Spinal cord (tissue), 10 donors: ENCODE results near the gene PRAMEF12. TPM values are rescaled to one million over a fixed set of nuclear protein-coding genes. Genes with fewer than 3 reads are reported as not detected.
"Not testable (repeated sequence)": the region's sequence is repeated elsewhere in the genome, so short reads cannot be mapped to it uniquely, and the experiment has no call there.

Source experiments
- DNase-seq, 6 donors: peaks; one replicate each; pipeline versions ENCODE4 v3.0.0 to v3.0.0-alpha.2; 2013 to 2015; ENCODE audit warnings: low spot score in 6 of 6, low read depth in 4 of 6
- H3K27ac ChIP-seq: one replicate; pipeline ENCODE4 v1.5.1; 2013; ENCODE audit warnings: low read depth, low read length, control low read depth
- H3K27me3 ChIP-seq: one replicate; pipeline ENCODE4 v1.6.1; 2013; ENCODE audit warnings: low read length; ENCODE audit not compliant: control insufficient read depth, insufficient read depth
- H3K36me3 ChIP-seq: one replicate; pipeline ENCODE4 v1.6.1; 2013; ENCODE audit warnings: low read length; ENCODE audit not compliant: control insufficient read depth, insufficient read depth
- H3K4me1 ChIP-seq: one replicate; pipeline ENCODE4 v1.6.1; 2013; ENCODE audit warnings: low read length; ENCODE audit not compliant: control insufficient read depth, insufficient read depth
- H3K4me3 ChIP-seq: one replicate; pipeline ENCODE4 v1.5.1; 2013; ENCODE audit warnings: low read depth, low read length, control low read depth
- H3K9me3 ChIP-seq: one replicate; pipeline ENCODE4 v1.6.1; 2013; ENCODE audit warnings: low read length; ENCODE audit not compliant: control insufficient read depth, insufficient read depth
- WGBS: methylation state at CpG from one replicate; pipeline ENCODE4 v1.1.5; 2013; ENCODE audit warnings: missing lambda C conversion rate; ENCODE audit not compliant: insufficient coverage; 5-methylcytosine and 5-hydroxymethylcytosine counted together
- long read RNA-seq, 4 donors: transcript quantifications; one replicate each; lab custom pipeline, GENCODE V29; 2026
- polyA plus RNA-seq, 2 donors: library from polyadenylated mRNA; unstranded; fragments of 120-200 nt; gene quantifications; one replicate each; pipeline ENCODE4 v1.2.1, GENCODE V29; 2013; ENCODE audit not compliant: insufficient read length in 2 of 2
- total RNA-seq, 2 donors: library from RNA; depleted of rRNA in 1 of 2; stranded (reverse); fragments of 120-200 nt in 1 of 2; fragments of >200 nt in 1 of 2; gene quantifications; one replicate each; pipeline versions ENCODE4 v1.2.3 to v1.2.4, GENCODE V29; 2013 to 2014
- donor health status: healthy.

PRAMEF12 gene
- total RNA-seq (not detected), polyA plus RNA-seq (under 1 TPM; 0.14 to 0.15 TPM)
- long read RNA-seq, donor 1, result 0 reads
- long read RNA-seq, donor 2, result 0 reads
- long read RNA-seq, donor 3, result 0 reads
- long read RNA-seq, donor 4, result 0 reads

DNA sequence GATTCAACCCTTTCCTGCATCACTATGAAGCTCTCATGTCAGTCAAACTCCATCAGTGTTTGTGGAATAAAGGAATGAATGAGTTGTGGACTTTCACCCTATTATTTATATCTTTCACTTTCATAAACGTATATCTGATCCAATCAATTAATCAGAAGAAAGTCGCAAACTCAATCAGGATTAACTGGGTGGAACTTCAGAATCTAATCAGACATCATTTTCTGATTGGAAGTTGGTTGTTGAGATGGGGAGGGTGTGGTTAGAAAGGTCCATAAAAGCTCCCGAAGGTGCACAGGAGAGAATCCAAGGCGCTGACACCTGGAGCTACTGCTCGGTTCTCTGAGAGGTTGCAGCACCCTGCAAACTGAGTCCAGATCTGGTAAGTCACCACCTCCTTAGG lies at the start of gene PRAMEF12:
Gene PRAMEF12, plus strand, starts transcription at position 301 of the 400 bp plus-strand sequence. CDS start 1,130 bp downstream, outside the sequence.
- Histone ChIP-seq H3K4me3 (no peak within 1 kb of the TSS), H3K27ac (no peak within 1 kb of the TSS), H3K9me3 (no peaks in the 10 kb centered on the region), H3K4me1 (no peaks in the 10 kb centered on the region), H3K36me3 (no peaks in the 10 kb centered on the region), H3K27me3 (no peaks in the 10 kb centered on the region)
- WGBS, result 100% methylated on average over 2 of the region's 5 CpGs
- no peak for DNase-seq

- no peaks in the 10 kb centered on the region for H3K36me3 ChIP-seq
- DNase-seq, result no peak
- H3K4me1 ChIP-seq, result no peaks in the 10 kb centered on the region
- H3K9me3 ChIP-seq, result peaks cover 4% of the 10 kb centered on the region
- no peaks in the 10 kb centered on the region for H3K27me3 ChIP-seq
- WGBS, result no CpG with 5 or more reads among the region's 2 CpGs
- H3K27ac ChIP-seq, result no peak overlapping the region
- no peak overlapping the region for H3K4me3 ChIP-seq
These were observed 45.1 kb upstream of the PRAMEF12 start for GRCh38 chr1:12728391-12728790.

DNA sequence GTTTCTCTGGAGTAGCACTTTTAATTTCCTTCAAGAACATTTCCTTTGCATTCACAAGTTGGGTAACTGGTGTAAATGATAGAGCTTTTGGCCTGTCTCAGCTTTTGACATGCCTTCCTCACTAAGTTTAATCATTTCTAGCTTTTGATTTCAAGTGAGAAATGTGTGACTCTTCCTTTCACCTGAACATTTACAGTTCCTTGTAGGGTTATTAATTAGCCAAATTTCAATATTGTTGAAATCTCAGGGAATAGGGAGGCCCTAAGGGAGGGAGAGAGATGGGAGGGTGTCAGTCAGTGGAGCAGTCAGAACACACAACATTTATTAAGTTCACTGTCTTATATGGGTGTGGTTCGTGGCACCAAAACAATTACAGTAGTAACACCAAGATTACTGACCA lies 43.4 kb upstream of the PRAMEF12 start:
- H3K27me3 ChIP-seq, result no peaks in the 10 kb centered on the region
- peaks cover 4% of the 10 kb centered on the region for H3K9me3 ChIP-seq
- no peak overlapping the region for H3K4me3 ChIP-seq
- no peak overlapping the region for H3K27ac ChIP-seq
- DNase-seq, result no peak
- H3K4me1 ChIP-seq, result no peaks in the 10 kb centered on the region
- WGBS, result no CpG with 5 or more reads among the region's 1 CpG
- H3K36me3 ChIP-seq, result no peaks in the 10 kb centered on the region

GRCh38 chr1:12731084-12731483 lies 42.5 kb upstream of the PRAMEF12 start:
- not testable (repeated sequence) for H3K9me3 ChIP-seq, H3K4me3 ChIP-seq, H3K36me3 ChIP-seq, H3K27ac ChIP-seq, H3K4me1 ChIP-seq, DNase-seq, H3K27me3 ChIP-seq
- WGBS, result no CpG with 5 or more reads among the region's 2 CpGs

DNA sequence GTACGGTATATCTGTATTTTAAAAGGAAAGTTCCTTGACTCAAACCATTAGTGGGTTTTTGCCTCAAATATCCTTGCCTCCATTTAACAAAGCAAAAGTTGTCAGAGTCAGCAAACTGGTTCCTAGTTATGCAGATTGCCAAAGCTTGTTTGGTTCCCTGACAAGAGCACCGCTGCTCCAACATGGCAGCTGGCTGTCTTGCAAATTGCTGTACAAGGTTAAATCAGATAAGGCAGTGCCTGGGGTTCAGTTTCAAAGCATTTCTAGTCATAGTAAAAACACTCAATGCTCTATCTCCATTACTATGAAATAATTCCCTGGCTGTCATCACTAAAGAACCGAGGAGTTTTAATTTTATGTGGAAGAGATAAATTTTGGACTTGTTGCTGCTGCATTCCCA lies 38.9 kb upstream of the PRAMEF12 start:
- Histone ChIP-seq H3K27me3 (no peaks in the 10 kb centered on the region), H3K4me3 (no peak overlapping the region), H3K9me3 (peaks cover 6% of the 10 kb centered on the region), H3K36me3 (no peaks in the 10 kb centered on the region), H3K27ac (no peak overlapping the region), H3K4me1 (no peaks in the 10 kb centered on the region)
- WGBS, result 100% methylated on average over 1 of the region's 3 CpGs
- DNase-seq, result no peak

GRCh38 chr1:12738934-12739333 lies 34.6 kb upstream of the PRAMEF12 start:
- DNase-seq, result no peak
- no peak overlapping the region for H3K4me3 ChIP-seq
- no peaks in the 10 kb centered on the region for H3K36me3 ChIP-seq
- H3K9me3 ChIP-seq, result peaks cover 2% of the 10 kb centered on the region
- 100% methylated on average over 1 of the region's 1 CpG for WGBS
- H3K27me3 ChIP-seq, result no peaks in the 10 kb centered on the region
- H3K27ac ChIP-seq, result no peak overlapping the region
- no peaks in the 10 kb centered on the region for H3K4me1 ChIP-seq

DNA sequence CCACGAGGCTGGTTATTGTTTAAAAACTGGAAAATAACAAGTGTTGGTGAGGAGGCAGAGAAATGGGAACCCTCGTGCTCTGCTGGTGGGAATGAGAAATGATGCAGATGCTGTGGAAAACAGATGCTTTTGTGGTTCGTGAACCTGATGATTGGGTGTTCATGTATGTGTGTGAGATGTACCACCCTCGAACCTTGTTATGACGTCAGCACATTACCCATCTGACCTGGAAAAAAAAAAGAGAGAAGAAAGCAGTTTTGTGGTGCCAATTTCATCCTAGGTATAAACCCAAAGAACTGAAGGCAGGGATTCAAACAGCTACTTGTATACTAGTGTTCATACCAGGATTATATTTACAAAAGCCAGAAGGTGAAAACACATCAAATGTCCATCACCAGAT lies 33.9 kb upstream of the PRAMEF12 start:
- Histone ChIP-seq H3K4me1 (no peaks in the 10 kb centered on the region), H3K9me3 (peaks cover 2% of the 10 kb centered on the region), H3K36me3 (no peaks in the 10 kb centered on the region), H3K27ac (no peak overlapping the region), H3K27me3 (no peaks in the 10 kb centered on the region), H3K4me3 (no peak overlapping the region)
- WGBS, result 86% methylated on average over 4 of the region's 5 CpGs
- DNase-seq, result no peak

DNA sequence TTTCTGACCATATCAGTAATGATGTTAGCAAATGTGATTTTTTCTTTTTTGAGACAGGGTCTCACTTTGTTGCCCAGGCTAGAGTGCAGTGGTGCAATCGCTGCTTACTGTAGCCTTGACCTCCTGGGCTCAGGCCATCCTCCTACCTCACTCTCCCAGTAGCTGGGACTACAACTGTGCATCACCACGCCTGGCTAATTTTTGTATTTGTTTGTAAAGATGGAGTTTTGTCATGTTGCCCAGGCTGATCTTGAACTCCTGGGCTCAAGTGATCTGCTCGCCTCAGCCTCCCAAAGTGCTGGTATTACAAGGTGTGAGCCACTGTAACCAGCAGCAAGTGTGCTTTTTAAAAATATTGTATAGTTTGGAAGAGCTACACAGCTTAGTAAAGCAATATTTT lies 31.6 kb upstream of the PRAMEF12 start:
- Histone ChIP-seq H3K9me3 (peaks cover 2% of the 10 kb centered on the region), H3K27me3 (no peaks in the 10 kb centered on the region), H3K27ac (no peak overlapping the region), H3K4me1 (no peaks in the 10 kb centered on the region), H3K4me3 (no peak overlapping the region), H3K36me3 (no peaks in the 10 kb centered on the region)
- WGBS, result 100% methylated on average over 1 of the region's 3 CpGs
- no peak for DNase-seq

- no CpG with 5 or more reads among the region's 3 CpGs for WGBS
- H3K27me3 ChIP-seq, result no peaks in the 10 kb centered on the region
These were observed 28.2 kb upstream of the PRAMEF12 start for GRCh38 chr1:12745126-12745991.

DNA sequence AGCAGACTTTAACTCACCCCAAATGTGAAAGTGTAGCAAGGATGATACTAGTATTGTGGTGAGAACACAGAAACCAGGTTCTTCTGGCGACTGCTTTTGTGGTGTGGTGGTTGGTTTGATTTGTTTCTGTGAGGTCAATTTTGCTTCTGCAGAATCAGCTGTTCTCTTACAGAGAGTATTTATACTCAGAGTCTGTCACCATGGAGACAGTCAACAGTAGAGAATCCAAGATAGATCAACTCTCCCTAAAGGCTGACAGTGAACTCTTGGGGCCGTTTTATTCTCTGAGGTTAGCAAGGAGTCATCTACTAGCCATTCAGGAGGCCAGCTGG lies 27.6 kb upstream of the PRAMEF12 start, which contains the start of gene CFAP107:
Gene CFAP107, plus strand, starts transcription at position 209 of the 332 bp plus-strand sequence. CDS start 231 bp downstream, outside the sequence.
- WGBS, result 11% methylated on average over 1 of the region's 2 CpGs
- H3K27ac ChIP-seq, result no peak within 1 kb of the TSS
- DNase-seq, result peak in 4 of 6 donors; percentile 7 to 74 (median 43)
- H3K4me3 ChIP-seq, result peak within 1 kb of the TSS; percentile 6
- H3K27me3 ChIP-seq, result no peaks in the 10 kb centered on the region
- H3K4me1 ChIP-seq, result no peaks in the 10 kb centered on the region
- peaks cover 5% of the 10 kb centered on the region for H3K9me3 ChIP-seq
- H3K36me3 ChIP-seq, result no peaks in the 10 kb centered on the region

More at GRCh38 chr1:12745126-12745991, 28.2 kb upstream of the PRAMEF12 start:
- DNase-seq, result no peak
- H3K36me3 ChIP-seq, result no peaks in the 10 kb centered on the region
- peaks cover 5% of the 10 kb centered on the region for H3K9me3 ChIP-seq
- H3K27ac ChIP-seq, result no peak overlapping the region
- H3K4me3 ChIP-seq, result no peak overlapping the region
- no peaks in the 10 kb centered on the region for H3K4me1 ChIP-seq
